SK-N-SH (cell line): ENCODE measurements around the gene DNAJC21.

ENCODE experiments used
- CHD2 ChIP-seq: fragments of 150-350 bp; IDR thresholded peaks from 2 replicates; pipeline ENCODE4 v1.6.1; 2018; ENCODE audit warnings: low read length; ENCODE audit not compliant: partially characterized antibody
- FOXJ3 ChIP-seq: sonication (generic); formaldehyde crosslinking; IDR thresholded peaks from 2 replicates; pipeline ENCODE4 v1.5.1; 2020; ENCODE audit warnings: mild to moderate bottlenecking, missing genetic modification reagents
- GABPA ChIP-seq: IDR thresholded peaks from 2 replicates; pipeline ENCODE4 v1.4.0; 2012; ENCODE audit warnings: low read depth, mild to moderate bottlenecking
- MXI1 ChIP-seq: IDR thresholded peaks from 2 replicates; pipeline ENCODE4 v1.6.1; 2012; ENCODE audit warnings: mild to moderate bottlenecking, low read depth, low read length, improper control_type of control experiment
- NFIC ChIP-seq: IDR thresholded peaks from 2 replicates; pipeline ENCODE4 v1.4.0; 2012; ENCODE audit warnings: borderline replicate concordance
- PBX3 ChIP-seq: IDR thresholded peaks from 2 replicates; pipeline ENCODE4; 2012
- POLR2AphosphoS5 ChIP-seq: IDR thresholded peaks from 2 replicates; pipeline ENCODE4 v1.6.1; 2012; ENCODE audit warnings: low read depth, low read length
- RAD21 ChIP-seq: IDR thresholded peaks from 2 replicates; pipeline ENCODE4 v1.6.1; 2012; ENCODE audit warnings: mild to moderate bottlenecking, low read length
- TF ChIP-seq, protein P1 (sequence below): IDR thresholded peaks from 2 replicates; pipeline ENCODE4 v1.6.1; 2012; ENCODE audit warnings: mild to moderate bottlenecking, low read depth, low read length, moderate library complexity
- TF ChIP-seq, protein P2 (sequence below): fragments of 200-600 bp; sonication (generic); IDR thresholded peaks from 2 replicates; pipeline ENCODE4 v1.6.1; 2017; ENCODE audit warnings: antibody characterized with exemption, mild to moderate bottlenecking, moderate library complexity
- TF ChIP-seq, protein P3 (sequence below): IDR thresholded peaks from 2 replicates; pipeline ENCODE4 v1.4.0; 2012; ENCODE audit warnings: low read depth

DNA sequence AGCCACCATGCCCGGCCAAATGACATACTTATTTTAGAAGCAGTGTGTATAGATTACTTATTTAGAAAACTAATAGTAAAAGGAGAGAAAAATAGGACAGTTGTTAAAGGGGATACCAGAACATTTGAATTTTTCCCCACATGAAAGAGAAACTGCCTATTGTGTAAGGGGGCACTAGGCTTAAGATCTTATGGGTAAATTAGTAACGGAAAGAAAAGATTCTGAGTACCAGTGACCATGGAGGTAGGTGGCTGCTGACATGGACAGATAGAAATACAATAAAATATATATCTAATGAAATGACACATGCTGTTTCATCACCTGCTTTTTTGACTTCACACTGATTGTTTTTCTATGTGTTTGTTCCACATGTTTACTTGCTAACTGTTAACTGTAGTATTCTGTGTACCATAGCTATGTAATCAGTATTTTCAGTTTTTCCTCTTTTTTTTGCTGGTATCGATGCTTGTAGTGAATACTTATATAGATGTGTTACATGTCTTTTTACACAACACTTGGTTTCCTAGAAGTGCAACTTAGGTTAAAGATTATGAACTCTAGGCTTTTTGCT is 3.0 kb upstream of the DNAJC21 start:
- TF ChIP-seq, protein P1, sequence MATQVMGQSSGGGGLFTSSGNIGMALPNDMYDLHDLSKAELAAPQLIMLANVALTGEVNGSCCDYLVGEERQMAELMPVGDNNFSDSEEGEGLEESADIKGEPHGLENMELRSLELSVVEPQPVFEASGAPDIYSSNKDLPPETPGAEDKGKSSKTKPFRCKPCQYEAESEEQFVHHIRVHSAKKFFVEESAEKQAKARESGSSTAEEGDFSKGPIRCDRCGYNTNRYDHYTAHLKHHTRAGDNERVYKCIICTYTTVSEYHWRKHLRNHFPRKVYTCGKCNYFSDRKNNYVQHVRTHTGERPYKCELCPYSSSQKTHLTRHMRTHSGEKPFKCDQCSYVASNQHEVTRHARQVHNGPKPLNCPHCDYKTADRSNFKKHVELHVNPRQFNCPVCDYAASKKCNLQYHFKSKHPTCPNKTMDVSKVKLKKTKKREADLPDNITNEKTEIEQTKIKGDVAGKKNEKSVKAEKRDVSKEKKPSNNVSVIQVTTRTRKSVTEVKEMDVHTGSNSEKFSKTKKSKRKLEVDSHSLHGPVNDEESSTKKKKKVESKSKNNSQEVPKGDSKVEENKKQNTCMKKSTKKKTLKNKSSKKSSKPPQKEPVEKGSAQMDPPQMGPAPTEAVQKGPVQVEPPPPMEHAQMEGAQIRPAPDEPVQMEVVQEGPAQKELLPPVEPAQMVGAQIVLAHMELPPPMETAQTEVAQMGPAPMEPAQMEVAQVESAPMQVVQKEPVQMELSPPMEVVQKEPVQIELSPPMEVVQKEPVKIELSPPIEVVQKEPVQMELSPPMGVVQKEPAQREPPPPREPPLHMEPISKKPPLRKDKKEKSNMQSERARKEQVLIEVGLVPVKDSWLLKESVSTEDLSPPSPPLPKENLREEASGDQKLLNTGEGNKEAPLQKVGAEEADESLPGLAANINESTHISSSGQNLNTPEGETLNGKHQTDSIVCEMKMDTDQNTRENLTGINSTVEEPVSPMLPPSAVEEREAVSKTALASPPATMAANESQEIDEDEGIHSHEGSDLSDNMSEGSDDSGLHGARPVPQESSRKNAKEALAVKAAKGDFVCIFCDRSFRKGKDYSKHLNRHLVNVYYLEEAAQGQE = no peak
- TF ChIP-seq NFIC = no peak
- no peak for TF ChIP-seq CHD2
- no peak for TF ChIP-seq GABPA
- no peak for TF ChIP-seq FOXJ3 (CRISPR knock-in tag)
- TF ChIP-seq, protein P2, sequence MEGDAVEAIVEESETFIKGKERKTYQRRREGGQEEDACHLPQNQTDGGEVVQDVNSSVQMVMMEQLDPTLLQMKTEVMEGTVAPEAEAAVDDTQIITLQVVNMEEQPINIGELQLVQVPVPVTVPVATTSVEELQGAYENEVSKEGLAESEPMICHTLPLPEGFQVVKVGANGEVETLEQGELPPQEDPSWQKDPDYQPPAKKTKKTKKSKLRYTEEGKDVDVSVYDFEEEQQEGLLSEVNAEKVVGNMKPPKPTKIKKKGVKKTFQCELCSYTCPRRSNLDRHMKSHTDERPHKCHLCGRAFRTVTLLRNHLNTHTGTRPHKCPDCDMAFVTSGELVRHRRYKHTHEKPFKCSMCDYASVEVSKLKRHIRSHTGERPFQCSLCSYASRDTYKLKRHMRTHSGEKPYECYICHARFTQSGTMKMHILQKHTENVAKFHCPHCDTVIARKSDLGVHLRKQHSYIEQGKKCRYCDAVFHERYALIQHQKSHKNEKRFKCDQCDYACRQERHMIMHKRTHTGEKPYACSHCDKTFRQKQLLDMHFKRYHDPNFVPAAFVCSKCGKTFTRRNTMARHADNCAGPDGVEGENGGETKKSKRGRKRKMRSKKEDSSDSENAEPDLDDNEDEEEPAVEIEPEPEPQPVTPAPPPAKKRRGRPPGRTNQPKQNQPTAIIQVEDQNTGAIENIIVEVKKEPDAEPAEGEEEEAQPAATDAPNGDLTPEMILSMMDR = no peak
- TF ChIP-seq RAD21 = no peak
- TF ChIP-seq PBX3 = no peak
- TF ChIP-seq POLR2AphosphoS5 = no peak
- TF ChIP-seq MXI1 = no peak
- TF ChIP-seq, protein P3, sequence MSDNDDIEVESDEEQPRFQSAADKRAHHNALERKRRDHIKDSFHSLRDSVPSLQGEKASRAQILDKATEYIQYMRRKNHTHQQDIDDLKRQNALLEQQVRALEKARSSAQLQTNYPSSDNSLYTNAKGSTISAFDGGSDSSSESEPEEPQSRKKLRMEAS = no peak
